Fibroblast of pulmonary artery (primary cell): ENCODE data around the gene HRH1.

ENCODE experiments used
- DNase-seq: peaks from one replicate; pipeline ENCODE4 v3.0.0-alpha.2; 2010; ENCODE audit warnings: low read depth
- H3K4me3 ChIP-seq: replicated peaks from 2 replicates; pipeline ENCODE4 v1.5.1; 2011; ENCODE audit warnings: low read depth, mild to moderate bottlenecking, control low read depth, low read length, moderate library complexity
- CTCF ChIP-seq: IDR thresholded peaks from 2 replicates; pipeline ENCODE4 v1.5.1; 2011; ENCODE audit warnings: mild to moderate bottlenecking, control low read depth, low read length, inconsistent platforms; ENCODE audit errors: missing control alignments

HRH1 gene

DNA sequence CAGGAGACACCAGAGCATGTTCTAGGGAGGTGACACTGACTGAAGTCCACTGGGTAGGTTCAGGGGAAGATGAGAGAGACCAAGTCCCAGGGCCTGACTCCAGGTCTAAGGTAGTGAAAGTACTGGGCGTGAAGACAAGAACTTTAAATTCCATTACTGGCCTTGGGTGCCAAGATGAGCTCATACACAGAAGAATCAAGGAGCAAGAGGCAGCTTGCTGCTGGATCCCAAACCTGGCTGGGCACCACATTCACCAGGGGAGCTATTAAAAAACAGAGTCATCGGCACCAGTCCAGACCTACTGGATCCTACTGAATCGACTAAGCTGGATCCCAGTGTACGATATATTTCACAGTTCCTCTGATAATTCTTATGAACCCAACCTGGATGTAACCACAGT, 75.8 kb downstream of the HRH1 start:
- TF ChIP-seq CTCF = no peak
- no peak for DNase-seq
- H3K4me3 ChIP-seq = no peak overlapping the region

- TF ChIP-seq CTCF = no peak
These were observed 76.5 kb downstream of the HRH1 start for GRCh38 chr3:11230832-11231231.

GRCh38 chr3:11235385-11235784, 81.1 kb downstream of the HRH1 start:
- TF ChIP-seq CTCF = no peak
- no peak overlapping the region for H3K4me3 ChIP-seq
- no peak for DNase-seq

More at GRCh38 chr3:11230832-11231231, 76.5 kb downstream of the HRH1 start:
- no peak overlapping the region for H3K4me3 ChIP-seq
- DNase-seq = no peak

DNA sequence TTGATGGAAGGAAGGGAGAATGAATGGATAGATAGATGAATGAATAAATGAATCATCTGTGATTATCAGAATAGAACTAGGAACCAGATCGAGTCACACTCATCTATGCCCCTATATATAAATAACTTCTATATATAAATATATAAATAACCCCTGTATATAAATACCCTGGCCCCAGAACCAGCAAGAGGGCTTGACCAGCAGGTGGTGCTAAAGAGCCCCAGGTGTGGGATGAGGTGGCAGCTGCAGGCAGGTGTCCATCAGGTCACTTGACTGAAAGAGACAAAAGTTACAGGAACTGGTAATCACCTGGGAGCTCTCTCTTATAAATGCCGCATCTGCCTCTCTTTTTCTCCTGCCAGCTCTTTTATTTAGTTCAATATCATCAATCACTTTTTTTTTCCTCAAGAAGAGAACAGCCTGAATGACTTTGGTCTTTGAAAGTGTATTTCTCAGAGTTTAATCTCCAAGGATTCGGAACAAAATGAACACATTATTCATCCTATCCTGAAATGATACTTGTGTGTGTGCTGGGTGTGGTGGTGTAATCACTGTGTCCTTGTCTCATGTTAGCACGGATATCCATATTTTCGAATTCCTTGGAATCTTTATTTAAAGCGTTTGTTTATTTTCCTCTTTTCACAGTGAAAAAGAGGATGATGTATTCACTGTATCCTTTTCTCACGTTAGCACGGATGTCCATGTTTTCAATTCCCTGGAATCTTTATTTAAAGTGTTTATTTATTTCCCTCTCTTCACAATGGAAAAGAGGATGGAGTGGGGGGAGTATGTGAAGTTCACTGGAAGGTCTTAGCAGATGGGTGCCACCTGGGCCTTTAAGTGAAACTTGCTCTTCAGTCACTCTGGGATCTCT, 82.5 kb downstream of the HRH1 start:
- DNase-seq = peak; percentile 43
- peak; percentile 71 for TF ChIP-seq CTCF
- H3K4me3 ChIP-seq = no peak overlapping the region

DNA sequence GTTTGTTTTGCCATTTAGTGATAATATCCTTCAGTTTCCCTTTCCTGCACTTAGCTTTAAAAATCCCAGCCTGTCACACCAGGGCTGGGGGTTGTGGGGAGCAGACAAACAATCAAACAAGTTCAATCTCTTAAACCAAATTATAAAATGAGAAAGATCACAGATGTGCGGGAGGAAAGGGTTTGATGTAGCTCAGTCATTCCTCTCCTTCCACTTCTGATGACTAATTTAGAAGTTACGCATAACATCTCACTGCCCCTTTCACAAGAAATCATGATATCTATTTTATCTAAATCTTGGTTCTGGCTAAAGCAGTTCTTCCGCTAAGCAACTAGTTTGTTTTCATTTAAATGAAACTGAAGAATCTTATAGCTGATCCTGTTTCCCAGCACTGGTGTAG, 83.8 kb downstream of the HRH1 start:
- TF ChIP-seq CTCF = no peak
- peak overlapping the region; percentile 21 for H3K4me3 ChIP-seq
- peak; percentile 93 for DNase-seq

- TF ChIP-seq CTCF = no peak
- DNase-seq = peak; percentile 84
- no peak overlapping the region for H3K4me3 ChIP-seq
These were observed 84.6 kb downstream of the HRH1 start for GRCh38 chr3:11238880-11239279.

- H3K4me3 ChIP-seq = no peak overlapping the region
- TF ChIP-seq CTCF = no peak
- DNase-seq = no peak
These were observed 85.5 kb downstream of the HRH1 start for GRCh38 chr3:11239796-11240195.
